Sigmoid colon (tissue), 4 donors: ENCODE measurements around the gene TMEM114.

ENCODE experiments used
- EP300 ChIP-seq, 4 donors: sonication (generic); formaldehyde crosslinking; IDR thresholded peaks; one replicate each; pipeline ENCODE4 v1.6.1; 2017; ENCODE audit warnings: antibody characterized with exemption in 4 of 4
- POLR2A ChIP-seq, 2 donors: fragments of 450-650 bp; IDR thresholded peaks; one replicate each; pipeline ENCODE4 v1.6.1; 2016; ENCODE audit warnings: antibody characterized with exemption in 2 of 2, mild to moderate bottlenecking in 2 of 2, moderate library complexity in 2 of 2
- POLR2AphosphoS5 ChIP-seq, 4 donors: sonication (generic); formaldehyde crosslinking; IDR thresholded peaks; one replicate each; pipeline ENCODE4 v1.6.1; 2017; ENCODE audit warnings: antibody characterized with exemption in 4 of 4
- TF ChIP-seq, protein P1 (sequence below), 4 experiments: fragments of 450-650 bp in 3 of 4; fragments of 200-600 bp in 1 of 4; IDR thresholded peaks; one replicate each; pipeline ENCODE4 v1.5.1; 2016 to 2019; ENCODE audit warnings: antibody characterized with exemption in 4 of 4, mild to moderate bottlenecking in 3 of 4, moderate library complexity in 2 of 4

DNA sequence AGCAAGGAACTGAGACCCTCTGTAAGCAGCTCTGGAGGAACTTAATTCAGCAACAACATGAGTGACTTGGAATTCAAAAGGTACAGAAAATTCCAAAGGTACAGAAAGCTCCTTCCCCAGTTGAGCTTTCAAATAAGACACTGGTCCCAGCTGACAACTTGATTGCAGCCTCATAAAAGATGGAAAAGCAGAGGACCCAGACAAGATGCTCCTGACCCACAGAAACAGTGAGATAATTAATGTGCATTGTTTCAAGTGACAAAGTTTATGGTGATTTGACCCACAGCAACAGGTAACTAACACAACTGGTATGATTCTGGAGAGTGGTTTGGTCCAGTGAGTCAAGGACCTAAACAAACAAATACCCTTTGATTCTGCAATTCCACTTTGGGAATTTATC, 15.2 kb upstream of the TMEM114 start:
- TF ChIP-seq POLR2A (IDR thresholded peaks at IDR 0.05) (no peak), POLR2AphosphoS5 (IDR thresholded peaks at IDR 0.05) (no peak), EP300 (IDR thresholded peaks at IDR 0.05) (no peak)
- TF ChIP-seq, protein P1, sequence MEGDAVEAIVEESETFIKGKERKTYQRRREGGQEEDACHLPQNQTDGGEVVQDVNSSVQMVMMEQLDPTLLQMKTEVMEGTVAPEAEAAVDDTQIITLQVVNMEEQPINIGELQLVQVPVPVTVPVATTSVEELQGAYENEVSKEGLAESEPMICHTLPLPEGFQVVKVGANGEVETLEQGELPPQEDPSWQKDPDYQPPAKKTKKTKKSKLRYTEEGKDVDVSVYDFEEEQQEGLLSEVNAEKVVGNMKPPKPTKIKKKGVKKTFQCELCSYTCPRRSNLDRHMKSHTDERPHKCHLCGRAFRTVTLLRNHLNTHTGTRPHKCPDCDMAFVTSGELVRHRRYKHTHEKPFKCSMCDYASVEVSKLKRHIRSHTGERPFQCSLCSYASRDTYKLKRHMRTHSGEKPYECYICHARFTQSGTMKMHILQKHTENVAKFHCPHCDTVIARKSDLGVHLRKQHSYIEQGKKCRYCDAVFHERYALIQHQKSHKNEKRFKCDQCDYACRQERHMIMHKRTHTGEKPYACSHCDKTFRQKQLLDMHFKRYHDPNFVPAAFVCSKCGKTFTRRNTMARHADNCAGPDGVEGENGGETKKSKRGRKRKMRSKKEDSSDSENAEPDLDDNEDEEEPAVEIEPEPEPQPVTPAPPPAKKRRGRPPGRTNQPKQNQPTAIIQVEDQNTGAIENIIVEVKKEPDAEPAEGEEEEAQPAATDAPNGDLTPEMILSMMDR (IDR thresholded peaks at IDR 0.05) = no peak
